HepG2 (cell line): ENCODE data around the gene EED. TPM values are rescaled to one million over a fixed set of nuclear protein-coding genes. Genes with fewer than 3 reads are reported as not detected.

Experiments used
- ARHGAP35 ChIP-seq: sonication (generic); formaldehyde crosslinking; IDR thresholded peaks from 2 replicates; pipeline ENCODE4 v1.9.0; 2022; ENCODE audit warnings: mild to moderate bottlenecking, inconsistent platforms, moderate library complexity, missing genetic modification reagents, borderline replicate concordance
- ARID2 ChIP-seq: sonication (generic); formaldehyde crosslinking; IDR thresholded peaks from 2 replicates; pipeline ENCODE4 v1.8.1; 2022; ENCODE audit warnings: mild to moderate bottlenecking, missing genetic modification reagents, borderline replicate concordance
- CCAR2 ChIP-seq: fragments of 200-400 bp; formaldehyde crosslinking; optimal IDR thresholded peaks from 2 replicates; pipeline ENCODE3; 2018; ENCODE audit warnings: low read depth, mild to moderate bottlenecking, low read length, moderate library complexity
- CENPT ChIP-seq: sonication (generic); formaldehyde crosslinking; IDR thresholded peaks from 2 replicates; pipeline ENCODE4 v1.8.0; 2022; ENCODE audit warnings: low read depth, mild to moderate bottlenecking, moderate library complexity, missing genetic modification reagents
- KDM1A ChIP-seq: IDR thresholded peaks from 2 replicates; pipeline ENCODE4 v1.6.1; 2016; ENCODE audit warnings: missing compliant biosample characterization
- KDM5A ChIP-seq: fragments of 200-600 bp; sonication (generic); IDR thresholded peaks from 2 replicates; pipeline ENCODE4 v1.7.0; 2018; ENCODE audit warnings: antibody characterized with exemption, mild to moderate bottlenecking, low read length, borderline replicate concordance
- NCOA1 ChIP-seq: sonication (generic); formaldehyde crosslinking; IDR thresholded peaks from 2 replicates; pipeline ENCODE4 v1.9.0; 2021; ENCODE audit warnings: missing genetic modification reagents
- NFIB ChIP-seq: sonication (generic); formaldehyde crosslinking; IDR thresholded peaks from 2 replicates; pipeline ENCODE4 v1.9.0; 2021; ENCODE audit warnings: missing genetic modification reagents, mild to moderate bottlenecking, borderline replicate concordance
- NR2F6 ChIP-seq, 2 experiments: IDR thresholded peaks; 2 replicates each; pipeline ENCODE4 v1.6.1; 2016; ENCODE audit warnings: antibody characterized with exemption in 1 of 2, mild to moderate bottlenecking in 1 of 2
- RAD51 ChIP-seq: fragments of 450-650 bp; IDR thresholded peaks from 2 replicates; pipeline ENCODE4 v1.6.1; 2016; ENCODE audit warnings: borderline replicate concordance
- REL ChIP-seq: sonication (generic); formaldehyde crosslinking; conservative IDR thresholded peaks from 2 replicates; pipeline ENCODE4 v1.8.0; 2022; ENCODE audit warnings: mild to moderate bottlenecking, missing genetic modification reagents, moderate library complexity
- TCF7 ChIP-seq: sonication (generic); IDR thresholded peaks from 2 replicates; pipeline ENCODE4 v1.6.1; 2016; ENCODE audit warnings: antibody characterized with exemption, low read depth
- YY1 ChIP-seq: IDR thresholded peaks from 2 replicates; pipeline ENCODE4 v1.6.1; 2011; ENCODE audit warnings: low read length, low read depth, moderate library complexity, mild to moderate bottlenecking; ENCODE audit not compliant: insufficient read depth, insufficient replicate concordance
- ZGPAT ChIP-seq: IDR thresholded peaks from 2 replicates; pipeline ENCODE4 v1.6.1; 2016; ENCODE audit warnings: mild to moderate bottlenecking
- ZNF264 ChIP-seq: sonication (generic); formaldehyde crosslinking; IDR thresholded peaks from 2 replicates; pipeline ENCODE4 v1.4.0; 2020; ENCODE audit warnings: missing genetic modification reagents
- ZNF292 ChIP-seq: sonication (generic); formaldehyde crosslinking; IDR thresholded peaks from 2 replicates; pipeline ENCODE4 v1.8.1; 2022; ENCODE audit warnings: mild to moderate bottlenecking, low read depth, missing genetic modification reagents, borderline replicate concordance
- ZNF367 ChIP-seq: sonication (generic); formaldehyde crosslinking; IDR thresholded peaks from 2 replicates; pipeline ENCODE4 v1.4.0; 2020; ENCODE audit warnings: missing genetic modification reagents, borderline replicate concordance
- ZNF468 ChIP-seq: sonication (generic); formaldehyde crosslinking; IDR thresholded peaks from 2 replicates; pipeline ENCODE4 v1.8.0; 2022; ENCODE audit warnings: mild to moderate bottlenecking, moderate library complexity, missing genetic modification reagents
- ZNF570 ChIP-seq: sonication (generic); formaldehyde crosslinking; IDR thresholded peaks from 2 replicates; pipeline ENCODE4 v1.4.0; 2020; ENCODE audit warnings: mild to moderate bottlenecking, missing genetic modification reagents, borderline replicate concordance
- ZNF598 ChIP-seq: sonication (generic); formaldehyde crosslinking; IDR thresholded peaks from 2 replicates; pipeline ENCODE4 v1.5.1; 2020; ENCODE audit warnings: mild to moderate bottlenecking, missing genetic modification reagents, borderline replicate concordance
- ZSCAN20 ChIP-seq: sonication (generic); formaldehyde crosslinking; IDR thresholded peaks from 2 replicates; pipeline ENCODE4 v1.4.0; 2020; ENCODE audit warnings: missing genetic modification reagents, mild to moderate bottlenecking, borderline replicate concordance
- polyA plus RNA-seq, 8 experiments: library from polyadenylated mRNA; depleted of rRNA in 3 of 8; stranded (reverse) in 7 of 8; unstranded in 1 of 8; fragments of >200 nt; fragmentation: Illumina TruSeq in 4 of 8; extraction: Trizol in 4 of 8; gene quantifications; 2 replicates each; pipeline versions ENCODE4 v1.2.1 to v1.2.3, GENCODE V29; 2011 to 2016; ENCODE audit warnings: low read depth in 4 of 8, missing spikeins in 1 of 8, mixed read lengths in 1 of 8; ENCODE audit not compliant: insufficient read depth in 1 of 8
- total RNA-seq, 5 experiments: library from RNA; depleted of rRNA; stranded (reverse); fragments of >200 nt; fragmentation: Illumina TruSeq; extraction: Trizol; gene quantifications; 2 replicates each; pipeline ENCODE4 v1.2.3, GENCODE V29; 2016; ENCODE audit warnings: low read depth in 1 of 5
- TF ChIP-seq, protein P1 (sequence below): sonication (generic); formaldehyde crosslinking; IDR thresholded peaks from 2 replicates; pipeline ENCODE4 v1.4.0; 2020; ENCODE audit warnings: missing genetic modification reagents
- TF ChIP-seq, protein P2 (sequence below): IDR thresholded peaks from 2 replicates; pipeline ENCODE4 v1.6.1; 2016; ENCODE audit warnings: missing biosample characterization, missing genetic modification reagents, low read depth
- TF ChIP-seq, protein P3 (sequence below): IDR thresholded peaks from 2 replicates; pipeline ENCODE4 v1.6.1; 2016; ENCODE audit warnings: missing genetic modification reagents, missing compliant biosample characterization

The EED gene
- total and polyA plus RNA-seq, 2 of the 13 experiments (the other 11 are each of a cell fraction or from before 2014, with no cell fraction given): 11.0 to 28.4 TPM

GRCh38 chr11:86205421-86206336, 38.9 kb upstream of the EED start (continued):
- TF ChIP-seq YY1 (no peak), ZNF264 (CRISPR knock-in tag) (0 out of 2 replicates have a peak, but pooled peaks have one; percentile 20), ZNF598 (CRISPR knock-in tag) (no peak), KDM1A (no peak), TCF7 (peak; percentile 74), RAD51 (no peak), ZGPAT (peak; percentile 60; the same call in 1 of the 2 replicates), NR2F6 (IDR thresholded peaks at IDR 0.05) (0 out of 2 replicates have a peak, but pooled peaks have one; percentile 32), NR2F6 (CRISPR knock-in tag; IDR thresholded peaks at IDR 0.05) (no peak; the same call in 1 of the 2 replicates), ZNF292 (CRISPR knock-in tag) (0 out of 2 replicates have a peak, but pooled peaks have one; percentile 34), ZNF468 (CRISPR knock-in tag) (no peak), ZNF367 (no peak), ZNF570 (CRISPR knock-in tag) (no peak), NFIB (CRISPR knock-in tag) (no peak), ARHGAP35 (CRISPR knock-in tag) (no peak), CENPT (CRISPR knock-in tag) (no peak), KDM5A (no peak), ZSCAN20 (no peak), CCAR2 (no peak), REL (CRISPR knock-in tag) (no peak), ARID2 (CRISPR knock-in tag) (no peak), NCOA1 (CRISPR knock-in tag) (no peak)
- TF ChIP-seq, protein P1, sequence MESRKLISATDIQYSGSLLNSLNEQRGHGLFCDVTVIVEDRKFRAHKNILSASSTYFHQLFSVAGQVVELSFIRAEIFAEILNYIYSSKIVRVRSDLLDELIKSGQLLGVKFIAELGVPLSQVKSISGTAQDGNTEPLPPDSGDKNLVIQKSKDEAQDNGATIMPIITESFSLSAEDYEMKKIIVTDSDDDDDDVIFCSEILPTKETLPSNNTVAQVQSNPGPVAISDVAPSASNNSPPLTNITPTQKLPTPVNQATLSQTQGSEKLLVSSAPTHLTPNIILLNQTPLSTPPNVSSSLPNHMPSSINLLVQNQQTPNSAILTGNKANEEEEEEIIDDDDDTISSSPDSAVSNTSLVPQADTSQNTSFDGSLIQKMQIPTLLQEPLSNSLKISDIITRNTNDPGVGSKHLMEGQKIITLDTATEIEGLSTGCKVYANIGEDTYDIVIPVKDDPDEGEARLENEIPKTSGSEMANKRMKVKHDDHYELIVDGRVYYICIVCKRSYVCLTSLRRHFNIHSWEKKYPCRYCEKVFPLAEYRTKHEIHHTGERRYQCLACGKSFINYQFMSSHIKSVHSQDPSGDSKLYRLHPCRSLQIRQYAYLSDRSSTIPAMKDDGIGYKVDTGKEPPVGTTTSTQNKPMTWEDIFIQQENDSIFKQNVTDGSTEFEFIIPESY (CRISPR knock-in tag): 0 out of 2 replicates have a peak, but pooled peaks have one; percentile 55
- TF ChIP-seq, protein P2, sequence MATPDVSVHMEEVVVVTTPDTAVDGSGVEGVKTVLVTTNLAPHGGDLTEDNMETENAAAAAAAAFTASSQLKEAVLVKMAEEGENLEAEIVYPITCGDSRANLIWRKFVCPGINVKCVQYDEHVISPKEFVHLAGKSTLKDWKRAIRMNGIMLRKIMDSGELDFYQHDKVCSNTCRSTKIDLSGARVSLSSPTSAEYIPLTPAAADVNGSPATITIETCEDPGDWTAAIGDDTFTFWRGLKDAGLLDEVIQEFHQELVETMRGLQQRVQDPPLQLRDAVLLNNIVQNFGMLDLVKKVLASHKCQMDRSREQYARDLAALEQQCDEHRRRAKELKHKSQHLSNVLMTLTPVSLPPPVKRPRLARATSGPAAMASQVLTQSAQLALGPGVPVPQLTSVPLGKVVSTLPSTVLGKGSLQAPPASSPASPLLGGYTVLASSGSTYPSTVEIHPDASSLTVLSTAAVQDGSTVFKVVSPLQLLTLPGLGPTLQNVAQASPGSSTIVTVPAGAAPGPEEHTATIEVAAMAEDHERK (CRISPR knock-in tag): no peak
- TF ChIP-seq, protein P3, sequence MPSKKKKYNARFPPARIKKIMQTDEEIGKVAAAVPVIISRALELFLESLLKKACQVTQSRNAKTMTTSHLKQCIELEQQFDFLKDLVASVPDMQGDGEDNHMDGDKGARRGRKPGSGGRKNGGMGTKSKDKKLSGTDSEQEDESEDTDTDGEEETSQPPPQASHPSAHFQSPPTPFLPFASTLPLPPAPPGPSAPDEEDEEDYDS (CRISPR knock-in tag): no peak
